PC-3 (cell line): Measurements from ENCODE around the gene CD52. TPM values are rescaled to one million over a fixed set of nuclear protein-coding genes. Genes with fewer than 3 reads are reported as not detected.

Experiments used
- ATAC-seq: fragments of 200-7000 bp; cut with Tn5 transposase; 2 replicates; pipeline ENCODE4 v1.9.1; 2020; ENCODE audit warnings: mild to moderate bottlenecking, moderate library complexity
- Bru-seq: library from RNA; stranded (reverse); fragments of 400-500 nt; gene quantifications from one replicate; lab custom pipeline; 2021; lab: Mats Ljungman, UMichigan
- BruChase-seq, 2 experiments: library from RNA; stranded (reverse); fragments of 400-500 nt; gene quantifications; one replicate each; lab custom pipeline; 2021; lab: Mats Ljungman, UMichigan
- BruUV-seq: library from RNA; stranded (reverse); fragments of 400-500 nt; replicated peaks from 2 replicates; lab custom pipeline; 2021; lab: Mats Ljungman, UMichigan
- CTCF ChIA-PET: fragments of 300-600 bp; sonication (Branson Sonifier 250); formaldehyde crosslinking; loops from one replicate; lab custom pipeline; 2022; ENCODE audit warnings: antibody characterized with exemption; lab: Charles Lee
- POLR2A ChIA-PET: fragments of 300-600 bp; sonication (Branson Sonifier 250); formaldehyde crosslinking; loops from one replicate; lab custom pipeline; 2022; ENCODE audit warnings: antibody characterized with exemption; ENCODE audit not compliant: unreplicated experiment; lab: Charles Lee
- DNase-seq: peaks from one replicate; pipeline ENCODE4 v3.0.0-alpha.2; 2015
- H2AFZ ChIP-seq: fragments of 300-600 bp; sonication (generic); 2 replicates; pipeline ENCODE4 v1.6.0; 2016; ENCODE audit warnings: antibody characterized with exemption, low read length
- H3F3A ChIP-seq: fragments of 300-600 bp; sonication (generic); one replicate; pipeline ENCODE4 v1.6.0; 2017; ENCODE audit warnings: antibody characterized with exemption, low read length, control low read depth, mild to moderate bottlenecking; ENCODE audit not compliant: unreplicated experiment
- H3K27ac ChIP-seq: fragments of 300-600 bp; sonication (generic); 2 replicates; pipeline ENCODE4 v1.5.1; 2016; ENCODE audit warnings: mild to moderate bottlenecking, low read length
- H3K27me3 ChIP-seq: fragments of 300-600 bp; sonication (generic); 2 replicates; pipeline ENCODE4 v1.6.1; 2016; ENCODE audit warnings: low read length, mixed read lengths
- H3K36me3 ChIP-seq: fragments of 300-600 bp; sonication (generic); 2 replicates; pipeline ENCODE4 v1.6.1; 2016; ENCODE audit warnings: low read depth, mixed run types, low read length, mixed read lengths
- H3K4me1 ChIP-seq: fragments of 300-600 bp; sonication (generic); 2 replicates; pipeline ENCODE4 v1.5.1; 2016; ENCODE audit warnings: low read length; ENCODE audit not compliant: insufficient read depth
- H3K4me2 ChIP-seq: fragments of 300-600 bp; sonication (generic); 2 replicates; pipeline ENCODE4 v1.6.0; 2016; ENCODE audit warnings: low read length
- H3K4me3 ChIP-seq: fragments of 300-600 bp; sonication (generic); 2 replicates; pipeline ENCODE4 v1.5.1; 2016; ENCODE audit warnings: mild to moderate bottlenecking, low read length, mixed read lengths
- H3K79me2 ChIP-seq: fragments of 300-600 bp; sonication (generic); 2 replicates; pipeline ENCODE4 v1.6.1; 2017; ENCODE audit warnings: low read length, mixed read lengths
- H3K9ac ChIP-seq: fragments of 300-600 bp; sonication (generic); 2 replicates; pipeline ENCODE4 v1.6.0; 2016; ENCODE audit warnings: mild to moderate bottlenecking, low read length
- H3K9me2 ChIP-seq: fragments of 300-600 bp; sonication (generic); replicated peaks from 2 replicates; pipeline ENCODE4 v1.6.1; 2016; ENCODE audit warnings: mixed run types, low read length, mixed read lengths
- H3K9me3 ChIP-seq: fragments of 300-600 bp; sonication (generic); 2 replicates; pipeline ENCODE4 v1.6.1; 2016; ENCODE audit warnings: low read length, mixed read lengths
- H4K20me1 ChIP-seq: fragments of 300-600 bp; sonication (generic); 2 replicates; pipeline ENCODE4 v1.6.1; 2016; ENCODE audit warnings: low read length, mixed read lengths
- EZH2 ChIP-seq: fragments of 300-600 bp; sonication (generic); IDR thresholded peaks from one replicate; pipeline ENCODE4 v1.6.1; 2017; ENCODE audit warnings: antibody characterized with exemption, mild to moderate bottlenecking, low read length; ENCODE audit not compliant: unreplicated experiment
- EZH2phosphoT487 ChIP-seq: fragments of 300-600 bp; sonication (generic); IDR thresholded peaks from 2 replicates; pipeline ENCODE4 v1.6.1; 2018; ENCODE audit warnings: mild to moderate bottlenecking, antibody characterized with exemption, low read length, borderline replicate concordance
- intact Hi-C: fragments of 100-400 bp; cut with micrococcal nuclease; formaldehyde crosslinking; loops from 2 replicates; pipeline ENCODE4 v1.9.0; 2023
- long read RNA-seq: library from polyadenylated mRNA; unstranded; transcript quantifications from one replicate; pipeline ENCODE4 v2.0.0, GENCODE V29; 2021; ENCODE audit not compliant: unreplicated experiment
- total RNA-seq: library from RNA; depleted of rRNA; stranded (reverse); fragments of >200 nt; gene quantifications from 2 replicates; pipeline ENCODE4 v1.2.3, GENCODE V29; 2014; rRNA removed
- TF ChIP-seq, protein P1 (sequence below): fragments of 300-600 bp; sonication (generic); conservative IDR thresholded peaks from 2 replicates; pipeline ENCODE4 v1.5.1; 2017; ENCODE audit warnings: antibody characterized with exemption, low read depth, mild to moderate bottlenecking, low read length

CD52 gene, protein sequence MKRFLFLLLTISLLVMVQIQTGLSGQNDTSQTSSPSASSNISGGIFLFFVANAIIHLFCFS
- total RNA-seq (not detected in 2 replicates), Bru-seq, nascent RNA (not detected), BruChase-seq, experiment 1, labeled RNA remaining after a 6-hour chase (percentile 15 among the genes with signal in this experiment), BruChase-seq, experiment 2, labeled RNA remaining after a 2-hour chase (percentile 19 among the genes with signal in this experiment)
- long read RNA-seq: 0 reads

DNA sequence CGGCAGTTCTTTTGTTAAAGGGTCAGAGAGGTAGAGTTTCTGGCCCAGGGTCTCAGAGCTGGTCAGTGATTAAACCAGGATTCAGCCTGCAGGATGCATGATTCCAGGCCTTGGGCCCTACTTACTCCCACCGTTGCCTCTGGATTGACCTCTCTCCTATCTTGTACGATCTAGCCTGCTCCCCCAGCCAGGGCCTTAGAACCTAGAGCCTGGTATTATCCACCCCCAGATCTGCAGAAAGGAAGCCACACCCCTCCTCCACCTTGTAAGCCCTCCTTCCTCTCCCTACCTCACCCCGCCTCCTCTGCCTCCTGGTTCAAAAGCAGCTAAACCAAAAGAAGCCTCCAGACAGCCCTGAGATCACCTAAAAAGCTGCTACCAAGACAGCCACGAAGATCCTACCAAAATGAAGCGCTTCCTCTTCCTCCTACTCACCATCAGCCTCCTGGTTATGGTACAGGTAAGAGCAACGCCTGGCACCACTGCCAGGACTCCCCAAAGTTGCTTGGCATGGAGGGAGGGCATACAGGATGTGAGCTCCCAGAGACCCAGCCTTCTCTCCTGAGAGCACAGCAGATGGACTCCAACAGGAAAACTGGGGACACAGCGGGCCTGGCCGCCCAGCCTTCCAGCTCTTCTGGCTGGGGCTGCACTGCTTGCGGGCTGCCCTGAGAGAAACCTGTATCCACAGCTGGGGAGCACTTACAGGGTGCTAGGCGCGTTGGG, at the start of gene CD52:
Gene CD52, plus strand, starts transcription at position 347 of the 726 bp plus-strand sequence. Its CDS starts 60 bp downstream, at position 407.
- no peaks in the 10 kb centered on the region for H3K9me3 ChIP-seq
- no peak within 1 kb of the TSS for H3K27ac ChIP-seq
- no peaks in the 10 kb centered on the region for H3K4me1 ChIP-seq
- no peaks in the 10 kb centered on the region for H3K36me3 ChIP-seq
- no peaks in the 10 kb centered on the region for H3K27me3 ChIP-seq
- no peak for DNase-seq
- BruUV-seq: no TSS peak
- H3K4me2 ChIP-seq: no peak within 1 kb of the TSS
- ChIA-PET CTCF (no interaction called here), POLR2A (no interaction called here)
- H3F3A ChIP-seq: no peaks in the 10 kb centered on the region
- no peak within 1 kb of the TSS for H3K4me3 ChIP-seq
- no peaks in the 10 kb centered on the region for H4K20me1 ChIP-seq
- H2AFZ ChIP-seq: no peak within 1 kb of the TSS
- H3K9ac ChIP-seq: no peak within 1 kb of the TSS
- intact Hi-C loops: no loop called here
- H3K79me2 ChIP-seq: no peaks in the 10 kb centered on the region
- no peaks in the 10 kb centered on the region for H3K9me2 ChIP-seq
- no peak for ATAC-seq
- TF ChIP-seq EZH2: no peak
- TF ChIP-seq, protein P1, sequence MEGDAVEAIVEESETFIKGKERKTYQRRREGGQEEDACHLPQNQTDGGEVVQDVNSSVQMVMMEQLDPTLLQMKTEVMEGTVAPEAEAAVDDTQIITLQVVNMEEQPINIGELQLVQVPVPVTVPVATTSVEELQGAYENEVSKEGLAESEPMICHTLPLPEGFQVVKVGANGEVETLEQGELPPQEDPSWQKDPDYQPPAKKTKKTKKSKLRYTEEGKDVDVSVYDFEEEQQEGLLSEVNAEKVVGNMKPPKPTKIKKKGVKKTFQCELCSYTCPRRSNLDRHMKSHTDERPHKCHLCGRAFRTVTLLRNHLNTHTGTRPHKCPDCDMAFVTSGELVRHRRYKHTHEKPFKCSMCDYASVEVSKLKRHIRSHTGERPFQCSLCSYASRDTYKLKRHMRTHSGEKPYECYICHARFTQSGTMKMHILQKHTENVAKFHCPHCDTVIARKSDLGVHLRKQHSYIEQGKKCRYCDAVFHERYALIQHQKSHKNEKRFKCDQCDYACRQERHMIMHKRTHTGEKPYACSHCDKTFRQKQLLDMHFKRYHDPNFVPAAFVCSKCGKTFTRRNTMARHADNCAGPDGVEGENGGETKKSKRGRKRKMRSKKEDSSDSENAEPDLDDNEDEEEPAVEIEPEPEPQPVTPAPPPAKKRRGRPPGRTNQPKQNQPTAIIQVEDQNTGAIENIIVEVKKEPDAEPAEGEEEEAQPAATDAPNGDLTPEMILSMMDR: no peak
- TF ChIP-seq EZH2phosphoT487: no peak

DNA sequence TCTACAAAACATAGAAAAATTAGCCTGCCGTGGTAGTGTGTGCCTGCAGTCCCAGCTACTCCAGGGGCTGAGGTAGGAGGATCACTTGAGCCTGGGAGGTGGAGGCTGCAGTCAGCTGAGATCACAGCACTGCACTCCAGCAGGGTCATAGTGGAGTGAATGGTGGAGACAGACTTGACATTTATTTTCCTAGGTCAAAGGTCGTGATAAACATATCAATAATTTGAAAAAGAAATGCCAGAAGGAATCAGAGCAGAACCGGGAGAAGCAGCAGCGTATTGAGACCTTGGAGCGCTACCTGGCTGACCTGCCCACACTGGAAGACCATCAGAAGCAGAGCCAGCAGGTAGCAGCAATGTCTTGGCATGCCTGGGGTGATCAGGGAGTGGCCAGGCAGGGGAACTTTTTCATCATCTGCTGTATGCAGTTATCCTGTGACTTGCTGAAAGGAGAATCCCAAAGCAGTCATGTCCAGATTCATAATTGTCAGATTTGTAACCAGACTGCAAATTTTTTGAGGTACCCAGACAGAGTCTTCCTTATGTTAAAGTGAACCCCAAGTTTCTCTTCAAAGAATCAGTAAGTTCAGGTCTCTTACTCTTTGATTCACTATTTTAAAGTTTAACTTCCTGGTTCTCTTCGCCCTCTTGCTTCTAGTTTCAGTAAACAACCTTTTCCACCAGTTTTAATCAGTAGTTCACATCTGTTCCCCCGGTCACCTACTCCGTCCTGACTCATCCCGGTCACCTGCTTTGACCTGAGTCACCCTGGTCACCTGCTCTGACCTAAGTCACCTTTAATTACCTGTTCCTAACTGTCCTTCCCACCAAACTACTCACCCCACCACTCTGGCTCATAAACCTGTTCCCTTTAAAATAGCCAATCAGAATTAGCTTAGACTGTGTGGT, 49.2 kb upstream of the CD52 start:
- peaks cover 83% of the 10 kb centered on the region for H3K36me3 ChIP-seq
- no peaks in the 10 kb centered on the region for H3K27me3 ChIP-seq
- no peak overlapping the region for H3K4me3 ChIP-seq
- no peaks in the 10 kb centered on the region for H3F3A ChIP-seq
- H3K79me2 ChIP-seq: no peaks in the 10 kb centered on the region
- CTCF ChIA-PET: no interaction called here
- intact Hi-C loops: no loop called here
- no peak for TF ChIP-seq EZH2
- TF ChIP-seq, protein P1: no peak
- no peak for TF ChIP-seq EZH2phosphoT487
- ATAC-seq: no peak
- no peak overlapping the region for H3K9ac ChIP-seq
- no peaks in the 10 kb centered on the region for H3K4me1 ChIP-seq
- POLR2A ChIA-PET: no interaction called here
- no peak for DNase-seq
- H3K9me2 ChIP-seq: no peaks in the 10 kb centered on the region
- H2AFZ ChIP-seq: no peak overlapping the region
- H3K4me2 ChIP-seq: no peak overlapping the region
- no peaks in the 10 kb centered on the region for H4K20me1 ChIP-seq
- H3K9me3 ChIP-seq: peaks cover 21% of the 10 kb centered on the region
- no peak overlapping the region for H3K27ac ChIP-seq
- no TSS peak for BruUV-seq
